Liver (tissue), 9 donors: ENCODE measurements around the gene PDE3A. TPM values are rescaled to one million over a fixed set of nuclear protein-coding genes. Genes with fewer than 3 reads are reported as not detected.

Experiments used
- DNase-seq: peaks from one replicate; pipeline ENCODE4 v3.0.0-alpha.2; 2017; ENCODE audit warnings: low spot score
- H3K27ac ChIP-seq, 2 donors: one replicate each; pipeline ENCODE4 v1.7.0; 2013; ENCODE audit warnings: inconsistent platforms in 2 of 2, low read length in 2 of 2, control low read depth in 1 of 2, low read depth in 1 of 2, mild to moderate bottlenecking in 1 of 2
- H3K27me3 ChIP-seq, 4 donors: one replicate each; pipeline versions ENCODE4 v1.6.1 to v1.7.0; 2013; ENCODE audit warnings: low read length in 3 of 4, inconsistent platforms in 1 of 4, mild to moderate bottlenecking in 1 of 4, moderate library complexity in 1 of 4; ENCODE audit not compliant: control insufficient read depth in 4 of 4, insufficient read depth in 4 of 4
- H3K36me3 ChIP-seq, 4 donors: one replicate each; pipeline versions ENCODE4 v1.6.1 to v1.7.0; 2013; ENCODE audit warnings: low read length in 3 of 4, mild to moderate bottlenecking in 3 of 4, low read depth in 1 of 4, moderate library complexity in 1 of 4; ENCODE audit not compliant: control insufficient read depth in 4 of 4, insufficient read depth in 3 of 4
- H3K4me1 ChIP-seq, 4 donors: one replicate each; pipeline versions ENCODE4 v1.6.1 to v1.7.0; 2013; ENCODE audit warnings: low read length in 3 of 4, mild to moderate bottlenecking in 3 of 4, moderate library complexity in 1 of 4; ENCODE audit not compliant: control insufficient read depth in 4 of 4, insufficient read depth in 4 of 4
- H3K4me3 ChIP-seq, 3 donors: one replicate each; pipeline versions ENCODE4 v1.6.1 to v1.7.0; 2013; ENCODE audit warnings: low read length in 3 of 3, control low read depth in 1 of 3, low read depth in 1 of 3, mild to moderate bottlenecking in 1 of 3
- H3K9ac ChIP-seq, 2 donors: one replicate each; pipeline ENCODE4 v1.7.0; 2013; ENCODE audit warnings: low read length in 2 of 2, mild to moderate bottlenecking in 2 of 2, moderate library complexity in 2 of 2, control low read depth in 1 of 2, low read depth in 1 of 2
- H3K9me3 ChIP-seq, 4 donors: one replicate each; pipeline versions ENCODE4 v1.6.1 to v1.7.0; 2013; ENCODE audit warnings: low read length in 3 of 4; ENCODE audit not compliant: control insufficient read depth in 4 of 4
- ATF3 ChIP-seq: IDR thresholded peaks from 2 replicates; pipeline ENCODE4 v1.6.1; 2016; ENCODE audit warnings: antibody characterized with exemption
- CTCF ChIP-seq: fragments of 150-350 bp; IDR thresholded peaks from 2 replicates; pipeline ENCODE4 v1.5.1; 2017; ENCODE audit warnings: improper control_type of control experiment, low read depth, low read length; ENCODE audit not compliant: missing input control
- EGR1 ChIP-seq, 2 donors: IDR thresholded peaks; 2 replicates each; pipeline ENCODE4 v1.6.1; 2016 to 2018; ENCODE audit warnings: antibody characterized with exemption in 2 of 2, low read depth in 2 of 2
- FOXA1 ChIP-seq: IDR thresholded peaks from 2 replicates; pipeline ENCODE4 v1.6.1; 2016; ENCODE audit warnings: antibody characterized with exemption
- FOXA2 ChIP-seq: IDR thresholded peaks from 2 replicates; pipeline ENCODE4 v1.6.1; 2016; ENCODE audit warnings: antibody characterized with exemption
- GABPA ChIP-seq, 2 donors: IDR thresholded peaks in 1 of 2; conservative IDR thresholded peaks in 1 of 2; 2 replicates each; pipeline ENCODE4 v1.6.1; 2016; ENCODE audit warnings: antibody characterized with exemption in 2 of 2, mild to moderate bottlenecking in 1 of 2, moderate library complexity in 1 of 2
- HNF4A ChIP-seq, 2 donors: conservative IDR thresholded peaks; 2 replicates each; pipeline ENCODE4 v1.6.1; 2016; ENCODE audit warnings: antibody characterized with exemption in 2 of 2, mild to moderate bottlenecking in 2 of 2
- HNF4G ChIP-seq: IDR thresholded peaks from 2 replicates; pipeline ENCODE4 v1.6.1; 2016; ENCODE audit warnings: antibody characterized with exemption
- JUND ChIP-seq, 2 donors: IDR thresholded peaks; 2 replicates each; pipeline ENCODE4 v1.6.1; 2016; ENCODE audit warnings: antibody characterized with exemption in 2 of 2
- MAX ChIP-seq: IDR thresholded peaks from 2 replicates; pipeline ENCODE4 v1.6.1; 2016; ENCODE audit warnings: antibody characterized with exemption
- NR2F2 ChIP-seq: IDR thresholded peaks from 2 replicates; pipeline ENCODE4 v1.6.1; 2016; ENCODE audit warnings: antibody characterized with exemption
- RAD21 ChIP-seq, 2 donors: IDR thresholded peaks; 2 replicates each; pipeline ENCODE4 v1.6.1; 2016; ENCODE audit warnings: antibody characterized with exemption in 2 of 2, mild to moderate bottlenecking in 2 of 2
- REST ChIP-seq: IDR thresholded peaks from 2 replicates; pipeline ENCODE4 v1.6.1; 2016; ENCODE audit warnings: antibody characterized with exemption, mild to moderate bottlenecking
- RXRA ChIP-seq, 2 donors: IDR thresholded peaks; 2 replicates each; pipeline ENCODE4 v1.6.1; 2017 to 2018; ENCODE audit warnings: antibody characterized with exemption in 2 of 2, mild to moderate bottlenecking in 1 of 2
- SP1 ChIP-seq: IDR thresholded peaks from 2 replicates; pipeline ENCODE4 v1.6.1; 2018; ENCODE audit warnings: antibody characterized with exemption, mild to moderate bottlenecking
- TAF1 ChIP-seq: conservative IDR thresholded peaks from 2 replicates; pipeline ENCODE4 v1.6.1; 2016; ENCODE audit warnings: antibody characterized with exemption, mild to moderate bottlenecking
- YY1 ChIP-seq: IDR thresholded peaks from 2 replicates; pipeline ENCODE4 v1.6.1; 2016; ENCODE audit warnings: antibody characterized with exemption, mild to moderate bottlenecking
- ZBTB33 ChIP-seq: IDR thresholded peaks from 2 replicates; pipeline ENCODE4 v1.6.1; 2016; ENCODE audit warnings: antibody characterized with exemption
- WGBS: extraction: QIAGEN DNeasy Blood & Tissue Kit; methylation state at CpG from one replicate; pipeline ENCODE4 v1.1.7; 2013; 5-methylcytosine and 5-hydroxymethylcytosine counted together
- polyA plus RNA-seq, 2 donors: library from polyadenylated mRNA; stranded (reverse) in 1 of 2; unstranded in 1 of 2; fragments of 200-250 nt in 1 of 2; fragments of >200 nt in 1 of 2; fragmentation: Nextera tagmentation in 1 of 2; extraction: Ambion mirVana in 1 of 2; gene quantifications; one replicate each; pipeline versions ENCODE4 v1.2.1 to v1.2.3, GENCODE V29; 2013 to 2015
- total RNA-seq, 2 donors: library from RNA; depleted of rRNA; stranded (reverse); fragments of >200 nt; gene quantifications; one replicate each; pipeline ENCODE4 v1.2.3, GENCODE V29; 2014
- donor health status: healthy.
- donor health status: healthy.
- donor health status: healthy.
- donor health status: healthy.
- donor health status: healthy.

PDE3A gene
- total and polyA plus RNA-seq, 4 donors: 0.50 to 3.8 (median 2.2) TPM

- H3K36me3 ChIP-seq: no peaks in the 10 kb centered on the region
- H3K4me3 ChIP-seq: no peak overlapping the region
- H3K9ac ChIP-seq: no peak overlapping the region
- TF ChIP-seq HNF4A (conservative IDR thresholded peaks at IDR 0.05) (peak; percentile 53), HNF4G (no peak), YY1 (no peak), JUND (IDR thresholded peaks at IDR 0.05) (no peak), MAX (no peak), CTCF (no peak), FOXA2 (no peak)
- H3K9me3 ChIP-seq: no peaks in the 10 kb centered on the region
- WGBS: 31% methylated on average over 2 of the region's 2 CpGs
- no peak for DNase-seq
- H3K27me3 ChIP-seq: no peaks in the 10 kb centered on the region
- H3K27ac ChIP-seq: no peak overlapping the region
- peaks cover 0 to 4% (median 0%) of the 10 kb centered on the region in 4 donors for H3K4me1 ChIP-seq
These were observed 114.2 kb downstream of the PDE3A start for GRCh38 chr12:20482491-20483054.

- no peaks in the 10 kb centered on the region for H3K27me3 ChIP-seq
- H3K9ac ChIP-seq: no peak overlapping the region
- DNase-seq: no peak
- H3K4me3 ChIP-seq: no peak overlapping the region
- no peak overlapping the region for H3K27ac ChIP-seq
- WGBS: 93% methylated on average over 1 of the region's 1 CpG
- TF ChIP-seq FOXA2: no peak
- no peak for TF ChIP-seq RXRA (IDR thresholded peaks at IDR 0.05)
- no peak for TF ChIP-seq CTCF
- no peak for TF ChIP-seq HNF4A (conservative IDR thresholded peaks at IDR 0.05)
- no peak for TF ChIP-seq ATF3
- no peak for TF ChIP-seq FOXA1
- TF ChIP-seq EGR1 (IDR thresholded peaks at IDR 0.05; ENCODE audit: low read depth in 2 of 2): no peak
- TF ChIP-seq RAD21 (IDR thresholded peaks at IDR 0.05): no peak
- no peak for TF ChIP-seq ZBTB33
- TF ChIP-seq SP1: no peak
- TF ChIP-seq YY1: no peak
- TF ChIP-seq REST: no peak
- no peak for TF ChIP-seq TAF1
- TF ChIP-seq GABPA (IDR thresholded peaks at IDR 0.05 in 1 of 2, conservative IDR thresholded peaks at IDR 0.05 in 1 of 2): no peak
- no peak for TF ChIP-seq JUND (IDR thresholded peaks at IDR 0.05)
- no peak for TF ChIP-seq HNF4G
- no peak for TF ChIP-seq MAX
- TF ChIP-seq NR2F2: no peak
- no peaks in the 10 kb centered on the region for H3K36me3 ChIP-seq
- H3K9me3 ChIP-seq: no peaks in the 10 kb centered on the region
- peaks cover 0 to 4% (median 0%) of the 10 kb centered on the region in 4 donors for H3K4me1 ChIP-seq
These were observed 115.4 kb downstream of the PDE3A start for GRCh38 chr12:20483776-20484175.
